Esophagus mucosa (tissue), 1 donor: ENCODE data around the gene FGF3. TPM values are rescaled to one million over a fixed set of nuclear protein-coding genes. Genes with fewer than 3 reads are reported as not detected.
"Not testable (repeated sequence)": the region's sequence is repeated elsewhere in the genome, so short reads cannot be mapped to it uniquely, and the experiment has no call there.

ENCODE experiments used
- ATAC-seq: fragments of 200-7000 bp; cut with Tn5 transposase; one replicate; pipeline ENCODE4 v1.9.1; 2020
- total RNA-seq: library from RNA; stranded (reverse); gene quantifications from one replicate; pipeline ENCODE4 v1.2.4, GENCODE V29; 2023
- donor health status: DM: yes; HTN: yes; CAD: no.

Gene FGF3
- total RNA-seq, 1 donor from 2014 or later, result not detected

DNA sequence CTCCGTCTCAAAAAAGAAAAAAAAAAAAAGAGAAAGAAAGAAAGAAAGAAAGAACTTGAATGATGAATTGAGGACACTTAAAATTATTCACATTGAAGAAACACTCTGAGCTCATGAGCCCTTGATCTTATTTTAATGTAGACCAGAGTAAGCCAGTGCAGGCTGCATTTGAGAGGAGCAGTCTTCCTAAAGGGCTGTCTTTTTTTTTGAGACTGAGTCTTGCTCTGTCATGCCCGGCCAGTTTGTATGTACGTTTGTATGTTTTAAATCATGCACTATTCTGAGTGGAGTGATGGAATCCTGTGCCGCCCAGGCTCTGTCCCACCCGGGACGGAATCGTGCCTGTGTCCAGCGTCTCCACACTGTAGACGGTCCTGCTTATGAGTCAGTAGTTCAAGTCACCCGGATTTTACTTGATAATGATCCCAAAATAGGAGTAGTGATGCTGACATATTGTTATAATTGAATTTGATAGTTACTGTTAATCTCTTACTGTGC, 53.7 kb downstream of the FGF3 start:
- ATAC-seq, result no peak

- not testable (repeated sequence) for ATAC-seq
These were observed 54.3 kb downstream of the FGF3 start for GRCh38 chr11:69764918-69765317.

- no peak for ATAC-seq
These were observed 58.9 kb downstream of the FGF3 start for GRCh38 chr11:69760319-69760718.

Other genes with a start within 250 kb of the FGF3 start
- 63.7 TPM for gene CCND1, start 178.3 kb downstream of the FGF3 start, total RNA-seq
- gene LTO1, start 144.1 kb downstream of the FGF3 start, total RNA-seq, result 12.1 TPM
- gene FGF19, start 115.4 kb downstream of the FGF3 start, total RNA-seq, result not detected
- gene FGF4, start 44.1 kb downstream of the FGF3 start, total RNA-seq, result not detected